ENCODE measurements around the gene TBC1D21. TPM values are rescaled to one million over a fixed set of nuclear protein-coding genes. Genes with fewer than 3 reads are reported as not detected.

TBC1D21 gene
- total and polyA plus RNA-seq, 10 of the 15 experiments (the other 5 are each of a cell fraction or from before 2014, with no cell fraction given) = not detected

GRCh38 chr15:73826711-73827251, 46.6 kb upstream of the TBC1D21 start:
- no peak overlapping the region for H3K4me3 ChIP-seq
- DNase-seq (ENCODE audit: low read depth, low spot score) (no peak), FAIRE-seq (no peak), ATAC-seq (no peak)
- 0 out of 4 replicates have a peak, but pooled peaks cover 0 to 3% of the 10 kb centered on the region in 2 experiments for H3K27me3 ChIP-seq (replicated peaks in 1 of 2; ENCODE audit: control insufficient read depth in 2 of 2, insufficient read depth in 2 of 2, low read length in 1 of 2)
- POLR2A ChIA-PET = no interaction called here
- H3K79me2 ChIP-seq (ENCODE audit: control insufficient read depth, insufficient read depth, low read length) = no peaks in the 10 kb centered on the region
- BruUV-seq (replicated peaks) = no TSS peak
- no peaks in the 10 kb centered on the region for H3K36me3 ChIP-seq (ENCODE audit: control insufficient read depth in 2 of 2, insufficient read depth in 2 of 2, low read length in 1 of 2)
- H3K27ac ChIP-seq (ENCODE audit: control insufficient read depth, insufficient read depth) = no peak overlapping the region
- no peak overlapping the region for H2AFZ ChIP-seq (ENCODE audit: control insufficient read depth, low read depth, low read length)
- RAD21 ChIA-PET (ENCODE audit: unreplicated experiment) = no interaction called here
- no peak overlapping the region for H3K4me2 ChIP-seq (ENCODE audit: control insufficient read depth, insufficient read depth)
- 23% methylated on average over 3 of the region's 3 CpGs for WGBS (ENCODE audit: insufficient coverage, insufficient replicate concordance, low lambda C conversion rate, missing lambda C conversion rate)
- CTCF ChIA-PET = no interaction called here
- TF ChIP-seq NFYB (IDR thresholded peaks at IDR 0.05; ENCODE audit: insufficient read depth, low read depth, low read length) (peak; percentile 68), PML (IDR thresholded peaks at IDR 0.05; ENCODE audit: low read length) (no peak)
- no peaks in the 10 kb centered on the region for H3K4me1 ChIP-seq (ENCODE audit: control insufficient read depth, insufficient read depth, low read length)
- SMC1A ChIA-PET (ENCODE audit: uncharacterized antibody, unreplicated experiment) = no interaction called here
- H3K9ac ChIP-seq (ENCODE audit: control insufficient read depth, insufficient read depth, low read length) = no peak overlapping the region
- intact Hi-C loops (cut with micrococcal nuclease; ENCODE audit: unreplicated experiment) = no loop called here
- H3K9me3 ChIP-seq (replicated peaks; ENCODE audit: control insufficient read depth, insufficient read depth, low read length) = no peaks in the 10 kb centered on the region
- H4K20me1 ChIP-seq (ENCODE audit: control insufficient read depth, insufficient read depth) = no peaks in the 10 kb centered on the region
- in situ Hi-C loops (cut with MboI) = no loop called here

- H3K36me3 ChIP-seq (ENCODE audit: control insufficient read depth in 2 of 2, insufficient read depth in 2 of 2, low read length in 1 of 2) = no peaks in the 10 kb centered on the region
- H3K4me1 ChIP-seq (ENCODE audit: control insufficient read depth, insufficient read depth, low read length) = no peaks in the 10 kb centered on the region
- no peak overlapping the region for H3K4me3 ChIP-seq
- H3K27me3 ChIP-seq (replicated peaks in 1 of 2; ENCODE audit: control insufficient read depth in 2 of 2, insufficient read depth in 2 of 2, low read length in 1 of 2) = peaks cover 0 to 5% of the 10 kb centered on the region in 2 experiments; a peak in 2 of 4 replicates
- ATAC-seq = no peak
- TF ChIP-seq ZBED1 (IDR thresholded peaks at IDR 0.05; ENCODE audit: borderline replicate concordance) = no peak
- TF ChIP-seq MEF2A (IDR thresholded peaks at IDR 0.05; ENCODE audit: insufficient read depth, low read depth, low read length) = no peak
- no peak for TF ChIP-seq ZBTB4 (CRISPR knock-in tag; IDR thresholded peaks at IDR 0.05)
- TF ChIP-seq POLR2A (IDR thresholded peaks at IDR 0.05; ENCODE audit: low read depth, low read length) = no peak
- TF ChIP-seq PAX5 (IDR thresholded peaks at IDR 0.05; ENCODE audit: borderline replicate concordance, low read depth, low read length) = no peak
- no peak for TF ChIP-seq SIX5 (IDR thresholded peaks at IDR 0.05; ENCODE audit: low read depth, low read length, severe bottlenecking)
- no peaks in the 10 kb centered on the region for H3K79me2 ChIP-seq (ENCODE audit: control insufficient read depth, insufficient read depth, low read length)
- no TSS peak for BruUV-seq (replicated peaks)
- no peak overlapping the region for H3K27ac ChIP-seq (ENCODE audit: control insufficient read depth, insufficient read depth)
- SMC1A ChIA-PET (ENCODE audit: uncharacterized antibody, unreplicated experiment) = no interaction called here
- DNase-seq (ENCODE audit: low read depth, low spot score) = no peak
- RAD21 ChIA-PET (ENCODE audit: unreplicated experiment) = no interaction called here
- no peak for FAIRE-seq
- intact Hi-C loops (cut with micrococcal nuclease; ENCODE audit: unreplicated experiment) = no loop called here
- CTCF ChIA-PET = no interaction called here
- in situ Hi-C loops (cut with MboI) = no loop called here
- no peak overlapping the region for H3K9ac ChIP-seq (ENCODE audit: control insufficient read depth, insufficient read depth, low read length)
- no peak overlapping the region for H2AFZ ChIP-seq (ENCODE audit: control insufficient read depth, low read depth, low read length)
- no peaks in the 10 kb centered on the region for H3K9me3 ChIP-seq (replicated peaks; ENCODE audit: control insufficient read depth, insufficient read depth, low read length)
- H3K4me2 ChIP-seq (ENCODE audit: control insufficient read depth, insufficient read depth) = no peak overlapping the region
- POLR2A ChIA-PET = no interaction called here
- 0% methylated on average over 2 of the region's 2 CpGs for WGBS (ENCODE audit: insufficient coverage, insufficient replicate concordance, low lambda C conversion rate, missing lambda C conversion rate)
- no peaks in the 10 kb centered on the region for H4K20me1 ChIP-seq (ENCODE audit: control insufficient read depth, insufficient read depth)
These were observed 43.8 kb upstream of the TBC1D21 start for GRCh38 chr15:73829523-73829922.
